RKO (cell line): ENCODE results near the gene RIMS1.

Experiments used
- DNase-seq: peaks from one replicate; pipeline ENCODE4 v3.0.0-alpha.2; 2016; ENCODE audit warnings: low spot score

RIMS1 gene

DNA sequence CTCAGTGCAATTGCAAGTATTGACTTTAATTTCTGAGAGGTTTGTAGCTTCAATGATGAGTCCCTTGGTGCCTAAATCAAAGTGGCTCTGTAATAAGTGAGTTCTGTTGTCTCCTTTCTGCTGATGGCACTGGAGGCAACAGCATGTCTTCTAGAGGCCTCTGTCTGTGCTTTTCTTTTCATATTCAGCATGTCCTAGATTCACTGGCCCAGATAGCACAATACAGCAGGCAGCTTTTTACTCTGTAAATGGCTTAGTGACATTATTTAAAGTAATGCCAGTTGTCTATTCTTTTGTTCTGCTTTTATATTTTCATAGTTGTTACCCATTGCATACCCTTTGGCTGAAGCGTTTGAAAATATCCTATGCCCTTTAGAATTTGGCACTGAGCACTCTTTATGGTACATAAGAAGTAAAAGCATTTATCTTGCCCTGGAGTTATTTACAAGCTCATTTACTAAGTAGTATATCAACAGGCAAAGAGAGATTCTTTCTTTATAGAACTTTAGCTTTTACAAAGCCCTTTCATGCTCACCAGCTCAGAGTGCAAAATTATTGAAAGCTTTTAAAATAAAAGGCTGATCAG lies 464.0 kb downstream of the RIMS1 start:
- DNase-seq = no peak

DNA sequence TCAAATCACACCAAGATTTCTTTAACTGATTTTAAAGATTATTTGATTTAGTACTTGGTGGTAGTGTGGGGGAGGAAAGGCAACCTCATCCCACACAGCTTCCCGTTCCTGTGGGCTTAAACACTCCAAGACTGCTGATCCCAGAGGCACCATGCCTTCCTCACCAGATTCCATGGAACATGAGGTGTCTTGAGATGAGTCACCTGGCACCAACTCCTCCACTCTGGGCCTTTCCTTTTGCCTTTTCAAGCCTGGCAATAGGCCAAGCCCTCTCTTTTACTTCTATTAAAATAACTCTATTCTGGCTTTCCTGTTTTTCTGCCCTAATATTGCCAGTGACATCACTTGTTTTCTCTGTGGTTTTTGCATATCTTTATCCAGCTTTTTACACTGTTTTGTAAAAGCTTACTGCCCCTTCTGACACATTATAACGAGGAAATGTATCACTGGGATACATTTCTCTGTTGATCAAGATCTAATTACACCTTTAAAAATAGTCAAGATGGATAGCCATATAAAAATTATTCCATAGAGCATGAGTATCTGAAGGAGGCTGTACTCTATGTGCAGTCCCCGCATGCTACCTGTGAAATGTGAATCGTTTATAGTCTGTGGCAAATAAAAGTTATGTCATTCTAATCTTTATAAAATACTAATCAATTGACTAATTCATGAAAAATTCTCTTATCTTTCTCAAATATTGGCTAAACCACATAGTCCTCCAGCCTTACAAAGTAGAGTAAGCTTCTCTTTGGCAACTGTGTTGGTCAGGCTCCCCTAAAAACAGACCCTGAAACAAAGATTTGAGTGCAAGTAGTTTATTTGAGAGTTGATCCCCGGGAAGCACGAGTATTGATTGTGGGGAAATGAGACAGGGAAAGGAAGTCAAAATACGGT lies 477.7 kb downstream of the RIMS1 start:
- DNase-seq = peak; percentile 71

DNA sequence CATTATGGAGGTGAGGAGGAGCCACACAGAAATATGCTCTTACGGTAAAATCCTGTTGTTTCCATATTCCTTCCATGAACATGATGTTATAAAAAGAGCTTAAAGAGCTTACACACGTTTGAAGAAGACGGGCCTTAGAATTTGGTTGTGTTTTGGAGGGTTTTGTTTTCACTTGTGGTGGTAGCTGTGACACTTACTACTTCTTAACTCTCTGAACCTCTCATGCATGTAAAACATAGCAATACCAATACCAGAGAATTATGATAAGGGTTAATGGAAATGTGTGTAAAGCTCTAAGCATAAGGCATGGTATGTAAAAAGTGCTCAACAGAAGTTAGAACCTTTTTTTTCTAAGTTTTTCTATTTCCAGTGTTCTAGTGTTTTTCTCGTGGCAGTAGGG lies 479.4 kb downstream of the RIMS1 start:
- DNase-seq = no peak

DNA sequence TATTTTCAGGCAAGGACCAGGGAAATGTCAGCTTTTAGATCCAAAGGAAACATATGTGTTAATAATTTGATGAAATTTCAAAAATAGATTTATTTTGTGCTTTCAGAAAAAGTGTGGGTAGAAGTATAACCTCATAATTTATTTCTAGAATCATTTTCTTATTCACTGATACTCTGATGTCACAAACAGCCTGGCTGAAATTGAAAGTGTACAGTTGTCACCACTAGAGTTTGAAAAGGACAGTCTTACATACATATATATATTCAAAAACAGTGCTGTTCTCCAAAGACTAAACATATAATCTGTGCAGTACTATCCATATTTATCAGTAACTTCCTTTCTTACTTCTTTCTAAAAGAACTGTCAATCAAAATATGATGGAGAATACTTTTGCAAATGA lies 481.1 kb downstream of the RIMS1 start:
- DNase-seq = no peak

DNA sequence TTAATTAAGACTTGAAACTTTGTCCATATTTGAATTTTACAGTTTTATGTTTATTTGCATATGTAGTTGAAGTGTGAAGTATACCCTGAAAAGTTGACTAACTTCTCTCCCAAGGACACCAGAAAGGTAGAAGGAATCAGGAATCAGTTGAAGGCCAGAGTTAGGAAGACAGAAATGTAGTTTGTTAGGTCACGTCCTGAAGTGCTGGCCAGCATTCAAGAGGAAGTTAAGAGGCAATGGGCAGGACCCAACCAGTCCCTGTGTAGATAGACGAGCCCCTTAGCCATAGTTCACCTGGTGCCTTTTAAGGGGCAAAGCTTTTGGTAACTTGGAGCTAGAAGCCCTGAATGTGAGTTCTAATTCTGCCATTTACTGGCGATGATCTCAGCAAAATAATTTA lies 485.1 kb downstream of the RIMS1 start:
- DNase-seq = no peak

DNA sequence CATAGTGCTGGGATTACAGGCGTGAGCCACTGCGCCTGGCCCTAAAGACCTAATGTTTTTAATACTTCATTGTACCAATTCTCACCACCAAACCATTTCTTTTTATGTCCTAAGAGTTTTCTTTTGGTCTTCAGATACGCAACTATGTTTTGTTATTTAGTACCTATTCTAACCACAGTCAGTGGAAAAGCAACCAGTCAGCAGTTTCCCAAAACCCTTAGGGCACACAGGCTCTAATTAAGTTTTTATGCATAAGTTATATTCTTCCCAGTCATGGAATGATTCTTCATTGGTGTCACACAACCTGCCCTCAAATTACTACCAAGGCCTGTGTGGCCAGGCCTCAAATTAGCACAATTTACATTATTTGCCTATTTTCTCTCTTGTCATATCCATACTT lies 487.8 kb downstream of the RIMS1 start:
- DNase-seq = no peak

DNA sequence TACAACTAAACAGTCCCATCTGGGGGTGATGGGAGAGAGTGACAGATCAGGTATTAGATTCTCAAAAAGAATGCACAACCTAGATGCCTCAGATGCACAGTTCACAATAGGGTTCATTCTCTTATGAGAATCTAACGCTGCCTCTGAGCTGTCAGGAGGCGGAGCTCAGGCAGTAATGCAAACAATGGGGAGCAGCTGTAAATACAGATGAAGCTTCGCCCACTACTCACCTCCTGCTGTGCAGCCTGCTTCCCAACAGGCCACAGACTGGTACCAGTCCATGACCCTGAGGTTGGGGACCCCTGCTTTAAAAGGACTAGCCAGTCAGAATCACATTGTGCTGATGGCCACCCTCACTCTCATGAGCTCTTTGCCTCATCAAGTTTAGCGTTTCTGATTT lies 488.5 kb downstream of the RIMS1 start:
- no peak for DNase-seq

DNA sequence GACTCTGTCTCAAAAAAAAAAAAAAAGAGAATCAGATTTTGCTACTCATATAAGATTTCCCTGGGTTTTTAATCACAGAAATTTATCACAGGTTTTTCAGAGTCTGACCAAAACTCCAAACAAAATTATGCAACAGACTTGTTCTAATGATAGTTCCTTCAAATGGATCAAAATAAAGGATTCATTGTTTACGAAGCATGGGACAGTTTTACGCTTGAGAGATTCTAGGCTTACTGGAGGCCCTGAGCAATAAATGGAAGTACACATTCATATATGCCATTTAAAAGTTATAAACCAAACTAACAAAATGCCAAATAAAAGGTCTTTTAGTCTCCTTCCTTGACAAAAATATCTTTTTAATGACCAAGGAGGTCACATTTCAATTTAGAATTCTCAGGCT lies 490.4 kb downstream of the RIMS1 start:
- DNase-seq = no peak

DNA sequence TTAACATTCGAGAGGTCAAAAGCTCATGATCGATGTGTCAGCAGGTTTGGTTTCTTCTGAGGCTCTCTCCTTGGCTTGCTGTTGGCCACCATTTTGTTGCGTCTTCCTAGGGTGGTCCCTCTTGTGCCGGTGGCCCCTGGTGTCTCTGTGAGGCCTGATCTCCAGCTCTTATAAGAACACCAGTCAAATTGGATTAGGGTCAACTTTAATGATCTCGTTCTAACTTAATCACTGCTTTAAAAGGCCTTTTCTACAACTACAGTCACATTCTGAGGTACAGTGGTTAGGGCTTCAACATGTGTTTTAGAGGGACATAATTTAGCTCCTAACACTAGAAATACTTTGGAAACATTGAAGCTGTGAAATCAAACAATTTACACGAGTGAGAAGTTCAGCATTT lies 494.7 kb downstream of the RIMS1 start:
- DNase-seq = no peak

DNA sequence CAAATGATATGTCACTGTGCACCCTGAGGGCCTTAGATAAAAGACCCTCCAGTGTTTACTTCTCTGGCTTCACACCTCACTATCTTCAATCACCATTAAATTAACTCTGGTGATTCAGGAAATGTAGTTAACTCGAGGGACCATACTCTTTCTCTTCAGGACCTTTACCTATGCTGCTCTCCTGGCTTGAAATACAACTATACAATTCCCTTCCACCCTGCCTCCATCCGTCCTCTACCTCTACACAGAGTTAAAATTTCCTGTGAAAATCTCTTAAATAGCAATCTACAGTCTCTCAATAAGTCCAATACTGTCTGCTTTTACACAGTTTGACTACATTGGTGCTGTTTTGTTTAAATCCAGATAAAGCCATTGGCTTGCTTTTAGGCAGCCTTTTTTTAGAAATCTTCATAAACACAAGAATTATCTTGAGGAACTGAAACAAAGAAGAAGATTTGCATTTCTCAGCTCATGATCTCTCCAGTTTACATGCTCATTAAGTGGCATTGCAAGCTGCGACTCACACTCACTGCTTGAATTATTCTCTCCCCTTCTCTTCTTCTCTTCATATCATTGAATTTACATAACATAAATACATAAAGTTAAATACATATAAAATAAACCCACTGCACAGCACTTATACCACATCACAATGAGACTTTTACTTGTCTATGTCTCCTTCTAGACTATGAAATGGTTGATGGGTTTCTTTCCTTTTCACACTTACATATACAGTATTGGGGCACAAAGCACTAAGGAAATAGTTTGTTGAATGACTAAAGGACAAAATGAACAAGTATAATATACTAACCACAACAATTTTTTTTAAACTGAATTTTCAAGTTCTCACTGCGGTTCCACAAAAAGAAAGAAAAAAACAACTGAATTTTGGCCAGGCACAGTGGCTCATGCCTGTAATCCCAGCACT lies 496.5 kb downstream of the RIMS1 start:
- no peak for DNase-seq

DNA sequence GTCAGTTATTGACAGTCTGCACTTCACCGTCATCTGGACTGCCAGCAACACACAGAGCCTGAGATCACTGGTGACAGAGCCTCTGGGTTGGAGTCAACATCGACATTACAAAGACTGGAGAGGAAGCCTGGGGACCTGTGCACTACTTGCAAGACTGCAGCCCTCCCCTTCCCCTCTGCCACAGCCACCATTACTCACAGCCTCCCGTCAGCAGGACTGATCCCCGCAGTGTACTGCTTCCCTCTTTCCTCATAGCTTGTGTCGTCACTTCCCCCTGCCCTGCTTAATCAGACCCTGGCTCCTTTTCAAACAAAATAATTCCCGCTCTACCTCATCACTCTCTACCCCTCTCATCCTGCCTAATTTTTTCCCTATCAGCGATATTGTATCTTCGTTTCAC lies 500.0 kb downstream of the RIMS1 start:
- DNase-seq = peak; percentile 24

DNA sequence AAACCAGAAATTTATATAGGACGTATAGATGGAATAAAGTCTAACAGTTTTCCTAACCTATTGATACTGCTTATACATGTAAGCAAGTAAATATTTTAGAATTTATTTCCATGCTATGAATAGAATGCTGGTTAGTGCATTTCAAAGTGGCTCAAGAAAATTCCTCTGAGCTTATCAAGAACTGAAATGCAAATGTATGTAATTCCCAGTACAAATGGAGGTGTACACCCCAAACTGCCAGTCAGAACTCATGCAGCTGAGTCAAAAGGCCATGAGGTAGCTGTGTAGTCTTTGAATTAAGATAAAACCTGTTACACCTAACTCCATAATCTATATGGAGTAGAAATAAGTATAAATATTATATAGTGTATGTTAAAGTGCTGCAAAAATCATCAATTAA lies 503.3 kb downstream of the RIMS1 start:
- no peak for DNase-seq

DNA sequence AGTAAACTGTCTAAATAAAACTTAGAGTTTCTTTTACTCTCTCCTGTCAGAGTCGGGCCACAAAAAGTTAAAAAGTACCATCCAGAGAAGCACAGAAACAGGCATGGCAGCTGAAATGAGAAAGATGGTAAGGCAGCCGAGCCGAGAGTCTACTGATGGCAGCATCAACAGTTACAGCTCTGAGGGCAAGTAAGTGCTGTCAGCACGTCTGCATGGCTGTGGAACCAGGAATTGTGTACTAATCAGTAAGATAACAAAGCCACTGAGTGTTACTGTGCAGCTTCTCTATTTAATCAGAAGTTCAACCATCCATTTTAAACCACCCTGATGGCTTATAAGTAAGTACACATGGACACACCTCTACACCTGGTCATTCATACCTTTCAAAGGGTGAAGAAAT lies 504.2 kb downstream of the RIMS1 start:
- no peak for DNase-seq

DNA sequence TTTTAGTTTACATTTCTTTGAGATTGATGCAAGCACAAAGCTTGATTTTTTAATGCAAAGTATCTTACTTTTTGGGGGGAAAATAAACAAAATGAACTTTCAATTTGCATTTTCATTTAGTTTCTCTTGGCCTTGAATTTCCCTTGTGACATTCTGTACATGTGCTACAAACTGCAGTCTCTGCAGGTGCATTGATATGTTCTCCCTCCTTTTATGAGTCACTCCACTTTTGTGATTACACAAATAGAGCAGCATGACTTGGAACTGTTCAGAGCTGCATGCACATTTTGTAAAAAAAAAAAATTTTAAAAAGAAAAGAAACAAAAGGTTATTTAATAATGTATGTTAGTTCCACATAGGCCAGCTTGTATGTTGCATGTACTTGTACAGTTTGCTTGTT lies 515.5 kb downstream of the RIMS1 start:
- no peak for DNase-seq

DNA sequence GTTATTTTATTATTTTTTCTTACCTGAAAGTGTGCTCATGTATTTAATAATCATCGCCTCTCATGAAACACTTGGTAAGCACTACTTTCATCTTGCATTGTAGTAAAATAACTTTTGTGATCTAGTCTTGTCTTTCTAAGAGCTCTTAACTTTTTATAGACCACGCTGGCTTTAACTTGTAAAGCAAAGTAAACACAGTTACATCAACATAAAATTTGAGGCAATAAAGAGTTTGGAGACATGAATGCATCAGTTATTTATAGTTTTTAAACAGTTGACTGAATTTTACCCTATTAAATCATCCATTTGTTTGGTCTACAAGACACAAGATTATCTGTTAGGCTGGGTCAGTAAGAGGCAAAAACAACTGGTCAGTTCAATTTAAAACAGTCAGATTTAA lies 517.1 kb downstream of the RIMS1 start:
- DNase-seq = no peak

DNA sequence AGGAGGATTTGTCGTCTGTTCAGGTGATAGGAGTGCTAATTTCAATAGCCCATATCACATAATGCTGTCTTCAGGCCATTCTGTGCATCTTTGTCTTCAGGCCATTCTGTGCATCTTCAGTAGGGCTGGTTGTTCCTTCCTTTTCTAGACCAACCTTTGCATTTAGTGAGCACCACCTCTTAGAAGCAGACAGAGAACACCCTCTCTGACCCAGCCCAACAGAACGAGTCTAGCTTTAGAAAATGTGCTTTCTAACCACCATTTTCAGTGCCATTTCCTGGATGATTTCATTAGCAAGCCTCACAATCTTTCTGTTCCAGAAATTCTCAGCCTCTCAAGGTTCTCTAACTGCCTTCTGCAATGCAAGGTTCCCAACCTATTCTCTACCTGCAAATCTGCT lies 520.2 kb downstream of the RIMS1 start:
- no peak for DNase-seq

DNA sequence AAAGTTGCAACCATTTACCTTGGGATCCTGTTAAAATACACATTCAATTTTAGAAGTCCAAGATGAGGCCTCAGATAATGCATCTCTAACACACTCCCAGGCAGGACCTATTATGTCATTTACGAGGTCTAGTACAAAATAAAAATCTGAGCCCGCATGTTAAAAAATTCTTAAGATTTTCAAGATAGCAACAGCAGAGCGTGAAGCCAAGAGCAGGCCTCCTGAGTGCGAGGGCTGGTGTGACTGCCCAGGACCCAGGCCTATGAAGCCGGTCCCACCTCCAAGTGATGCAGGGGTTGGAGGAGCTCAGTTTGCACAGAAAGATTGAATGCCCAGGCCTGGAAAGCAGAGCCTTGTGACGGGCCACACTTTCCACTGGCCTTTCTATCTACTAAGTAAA lies 524.4 kb downstream of the RIMS1 start:
- DNase-seq = no peak

DNA sequence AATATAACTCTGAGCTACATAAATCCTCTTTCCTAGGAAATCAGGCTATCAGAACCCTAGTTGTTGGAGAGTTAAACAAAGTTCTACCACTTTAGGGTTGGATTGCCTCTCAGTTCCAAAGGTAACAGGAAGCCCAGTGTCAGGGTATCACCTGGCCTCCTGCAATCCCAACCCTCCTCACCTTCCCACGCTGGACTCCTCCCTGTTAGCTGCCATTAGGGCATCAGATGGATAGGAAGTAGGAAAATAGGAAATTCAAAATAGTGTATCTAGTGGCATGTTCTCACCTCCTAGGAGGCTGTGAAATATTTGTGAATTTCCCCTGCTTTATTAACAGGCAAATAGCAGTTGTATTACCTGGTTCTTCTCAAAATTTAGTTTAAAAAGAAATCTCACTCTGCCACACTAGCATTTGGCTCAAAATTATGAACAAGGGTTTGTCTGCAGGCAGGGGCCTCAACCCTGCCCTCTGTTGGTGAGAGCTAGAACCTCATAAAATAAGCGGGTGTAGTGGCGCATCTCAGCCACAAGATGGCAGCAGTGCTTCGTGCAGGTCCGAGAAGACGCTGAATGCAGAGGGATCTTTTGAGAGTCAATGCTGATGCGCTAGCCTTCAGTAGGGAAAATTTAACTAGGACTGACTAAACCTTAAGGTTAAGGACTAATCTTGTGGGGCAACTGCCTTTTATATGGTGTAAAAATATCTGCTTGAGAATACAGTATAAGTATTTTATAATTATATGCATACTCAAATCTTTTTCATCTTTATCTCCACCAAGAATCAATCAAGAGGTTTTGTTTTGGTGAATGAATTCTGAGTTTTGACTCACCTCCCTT lies 525.7 kb downstream of the RIMS1 start:
- peak; percentile 73 for DNase-seq

DNA sequence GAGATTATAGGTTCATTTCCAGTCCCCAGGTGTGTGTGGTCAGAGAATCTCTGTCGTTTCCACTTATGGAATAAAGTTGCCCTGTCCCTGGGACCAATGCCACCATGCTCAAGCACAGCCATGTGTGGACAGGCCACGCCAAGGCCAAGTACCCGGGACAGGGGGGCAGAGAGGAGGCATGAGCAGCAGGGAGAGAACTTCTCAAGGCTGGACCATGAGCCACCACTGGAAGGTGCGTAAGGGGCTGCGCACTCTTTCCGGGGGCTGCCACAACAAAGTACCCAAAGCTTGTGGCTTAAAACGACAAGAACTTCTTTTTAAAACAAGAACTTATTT lies 526.3 kb downstream of the RIMS1 start:
- DNase-seq = no peak

DNA sequence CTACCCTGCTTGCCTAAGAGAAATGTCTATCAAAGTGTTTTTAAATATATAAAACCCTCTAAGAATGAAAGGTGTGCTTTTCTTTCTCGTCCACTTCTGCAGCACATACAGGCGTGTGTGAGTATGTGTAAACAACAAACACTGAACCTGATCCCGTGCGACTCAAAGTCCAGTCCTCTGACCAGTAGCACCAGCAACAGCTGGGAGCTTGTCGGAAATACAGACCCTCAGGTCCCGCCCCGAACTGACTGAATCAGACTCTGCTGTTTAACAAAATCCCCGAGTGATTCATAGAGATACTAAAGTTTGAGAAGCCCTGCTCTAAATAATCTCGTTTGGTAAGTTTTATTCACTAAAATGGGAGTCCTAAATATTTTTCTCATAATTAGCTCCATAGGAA lies 527.5 kb downstream of the RIMS1 start:
- DNase-seq = no peak

DNA sequence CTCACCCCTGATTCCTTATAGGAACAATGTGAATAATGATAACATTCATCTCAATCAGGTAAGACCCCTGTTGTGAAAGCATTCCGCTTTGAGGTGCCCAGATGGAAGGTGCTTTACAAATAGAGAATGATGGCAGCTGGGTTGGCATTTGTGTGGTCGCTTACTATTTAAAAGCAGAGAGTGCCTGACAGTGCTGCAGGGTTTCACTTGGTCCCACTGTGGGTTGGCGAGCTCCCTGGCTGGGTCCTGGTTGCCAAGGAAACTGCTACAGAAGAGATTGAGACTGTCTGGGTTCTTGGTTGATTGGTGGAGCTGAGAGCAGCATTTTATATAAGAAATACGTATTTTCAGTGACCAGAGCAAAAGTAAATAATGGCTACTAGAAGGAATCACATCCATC lies 528.3 kb downstream of the RIMS1 start:
- DNase-seq = no peak
